ENCODE results near the gene NT5DC2. TPM values are rescaled to one million over a fixed set of nuclear protein-coding genes. Genes with fewer than 3 reads are reported as not detected.
A peak's percentile ranks its signal among the peaks of the same experiment; 100 is the strongest.

The NT5DC2 gene
- total and polyA plus RNA-seq, 7 donors, result 6.8 to 13.7 (median 10.3) TPM

DNA sequence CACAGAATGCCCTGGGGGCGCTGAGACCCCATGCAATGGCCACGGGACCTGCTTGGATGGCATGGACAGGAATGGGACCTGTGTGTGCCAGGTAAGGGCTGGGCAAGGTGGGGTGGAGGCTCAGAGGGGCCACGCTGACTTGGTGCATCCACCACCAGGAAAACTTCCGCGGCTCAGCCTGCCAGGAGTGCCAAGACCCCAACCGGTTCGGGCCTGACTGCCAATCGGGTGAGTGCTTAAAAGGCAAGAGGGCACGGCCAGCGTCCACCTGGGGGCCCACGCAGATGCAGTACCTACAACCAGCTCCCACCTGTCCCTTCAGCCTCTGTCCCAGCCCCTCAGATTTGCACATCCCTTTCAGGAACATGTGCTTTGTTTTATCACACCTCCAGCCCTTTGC is 31.7 kb downstream of the NT5DC2 start:
- TF ChIP-seq CTCF (IDR thresholded peaks at IDR 0.05), result no peak
- Histone ChIP-seq H3K27me3 (ENCODE audit: insufficient read depth in 3 of 3, low read length in 2 of 3) (no peaks in the 10 kb centered on the region), H3K4me1 (no peaks in the 10 kb centered on the region), H3K4me3 (no peak overlapping the region), H3K27ac (no peak overlapping the region), H3K36me3 (ENCODE audit: insufficient read depth in 1 of 2, low read depth in 1 of 2) (no peaks in the 10 kb centered on the region), H3K9me3 (no peaks in the 10 kb centered on the region)
- DNase-seq (no peak), ATAC-seq (no peak)
- WGBS, 3 donors, result 85 to 87% (median 86%) methylated on average over 11 of the region's 11 CpGs
- intact Hi-C loops (cut with DNase I), result no loop called here

GRCh38 chr3:52501046-52501445 is 32.6 kb downstream of the NT5DC2 start:
- H3K36me3 ChIP-seq (ENCODE audit: insufficient read depth in 1 of 2, low read depth in 1 of 2), result no peaks in the 10 kb centered on the region
- no peak for TF ChIP-seq CTCF (IDR thresholded peaks at IDR 0.05)
- no peaks in the 10 kb centered on the region for H3K4me1 ChIP-seq
- no peak overlapping the region for H3K27ac ChIP-seq
- H3K9me3 ChIP-seq, result no peaks in the 10 kb centered on the region
- intact Hi-C loops (cut with DNase I), result no loop called here
- no peak overlapping the region for H3K4me3 ChIP-seq
- no peaks in the 10 kb centered on the region for H3K27me3 ChIP-seq (ENCODE audit: insufficient read depth in 3 of 3, low read length in 2 of 3)
- 84 to 88% (median 86%) methylated on average over 11 of the region's 11 CpGs for WGBS, 3 donors
- DNase-seq, result no peak
- ATAC-seq, result no peak

GRCh38 chr3:52498137-52499054 is 35.3 kb downstream of the NT5DC2 start:
- H3K27me3 ChIP-seq (ENCODE audit: insufficient read depth in 3 of 3, low read length in 2 of 3), result no peaks in the 10 kb centered on the region
- 66 to 69% (median 66%) methylated on average over 24 of the region's 24 CpGs for WGBS, 3 donors
- peaks cover 0 to under 1% of the 10 kb centered on the region in 2 donors for H3K36me3 ChIP-seq (ENCODE audit: insufficient read depth in 1 of 2, low read depth in 1 of 2)
- no peak for TF ChIP-seq CTCF (IDR thresholded peaks at IDR 0.05)
- no peak overlapping the region for H3K4me3 ChIP-seq
- H3K9me3 ChIP-seq, result no peaks in the 10 kb centered on the region
- H3K27ac ChIP-seq, result no peak overlapping the region
- ATAC-seq (peak in 1 of 4 donors; percentile 18), DNase-seq (peak; percentile 69 to 73)
- peaks cover 4% of the 10 kb centered on the region for H3K4me1 ChIP-seq
- intact Hi-C loops (cut with DNase I), result loop anchor here in 1 of 2 donors (5.0 kb wide), 1 partner anchor 34 kb away; the partner anchor contains the start of gene NT5DC2

DNA sequence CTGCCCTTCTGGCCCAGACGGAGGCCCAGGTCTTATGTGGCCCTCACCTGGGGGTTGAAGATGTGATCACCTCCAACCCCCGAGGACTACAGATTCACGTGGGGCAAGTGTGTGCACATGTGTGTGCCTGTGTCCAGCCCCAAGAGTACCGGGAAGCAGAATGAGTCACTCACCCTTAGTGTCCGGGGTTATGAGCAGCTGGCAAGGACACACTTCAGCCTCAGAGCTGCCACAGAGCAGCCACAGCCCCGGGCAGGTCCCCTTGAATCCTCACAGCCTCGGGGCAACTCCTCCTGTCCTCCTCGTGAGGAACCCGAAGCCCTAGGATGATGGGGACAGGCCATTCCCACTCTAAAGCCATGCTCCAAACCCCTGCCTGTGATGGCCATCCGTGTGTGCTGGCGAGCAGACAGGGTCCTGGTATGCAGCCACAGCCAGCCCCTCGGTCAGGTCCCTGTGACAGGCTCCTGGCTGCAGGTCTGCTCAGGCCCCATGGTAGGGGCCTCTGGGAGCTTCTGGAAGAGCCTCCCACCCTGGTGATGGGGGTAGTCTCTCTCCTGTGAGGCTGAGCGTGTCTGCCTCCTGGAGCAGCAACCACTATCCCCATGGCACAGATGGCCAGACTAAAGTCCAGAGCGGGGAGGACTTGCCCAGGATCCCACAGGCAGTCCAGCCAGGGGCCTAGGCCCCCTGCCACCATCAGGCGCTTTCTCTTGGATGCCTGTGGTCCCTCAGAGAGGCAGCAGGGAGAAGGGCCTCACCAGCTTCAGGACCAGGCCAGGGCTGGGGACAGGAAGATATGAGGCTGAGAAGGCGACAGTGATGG is 37.7 kb downstream of the NT5DC2 start:
- peak; percentile 35 to 63 (median 54) for ATAC-seq
- no peak for TF ChIP-seq CTCF (IDR thresholded peaks at IDR 0.05)
- peaks cover 7% of the 10 kb centered on the region for H3K4me1 ChIP-seq
- H3K4me3 ChIP-seq, result peak overlapping the region; percentile 61
- no peaks in the 10 kb centered on the region for H3K27me3 ChIP-seq (ENCODE audit: insufficient read depth in 3 of 3, low read length in 2 of 3)
- 58 to 67% (median 60%) methylated on average over 16 of the region's 16 CpGs for WGBS, 3 donors
- DNase-seq, result peak in 1 of 2 donors; percentile 51
- no peaks in the 10 kb centered on the region for H3K9me3 ChIP-seq
- H3K27ac ChIP-seq, result peak overlapping the region; percentile 66
- H3K36me3 ChIP-seq (ENCODE audit: insufficient read depth in 1 of 2, low read depth in 1 of 2), result peaks cover 0 to 25% of the 10 kb centered on the region in 2 donors
- intact Hi-C loops (cut with DNase I), result loop anchor here in 1 of 2 donors (5.0 kb wide), 1 partner anchor 36 kb away; the partner anchor contains the start of gene NT5DC2
